HCT116 (cell line): ENCODE results near the gene CMIP. TPM values are rescaled to one million over a fixed set of nuclear protein-coding genes. Genes with fewer than 3 reads are reported as not detected.

Experiments used
- ATAC-seq: fragments of 200-7000 bp; cut with Tn5 transposase; 2 replicates; pipeline ENCODE4 v1.9.1; 2020; ENCODE audit warnings: mild to moderate bottlenecking, moderate library complexity
- BruUV-seq: library from RNA; stranded (reverse); fragments of 400-500 nt; replicated peaks from 2 replicates; lab custom pipeline; 2021; lab: Mats Ljungman, UMichigan
- CTCF ChIA-PET: fragments of 300-600 bp; sonication (Branson Sonifier 250); formaldehyde crosslinking; loops from one replicate; lab custom pipeline; 2021; ENCODE audit warnings: antibody characterized with exemption; lab: Charles Lee
- POLR2A ChIA-PET: fragments of 300-600, 350-600 bp; sonication (Branson Sonifier 250); formaldehyde crosslinking; loops from one replicate; lab custom pipeline; 2021; ENCODE audit warnings: antibody characterized with exemption; lab: Charles Lee
- RAD21 ChIA-PET, 2 experiments: fragments of 300-600 bp; sonication (Branson Sonifier 250); formaldehyde crosslinking; loops; one replicate each; lab custom pipeline; 2023; ENCODE audit warnings: low total read pairs in 2 of 2; ENCODE audit not compliant: uncharacterized antibody in 2 of 2, unreplicated experiment in 2 of 2, low non-redundant PET in 1 of 2; lab: Charles Lee
- DNase-seq: peaks from one replicate; pipeline ENCODE4 v3.0.0-alpha.2; 2010; ENCODE audit warnings: low read depth, low spot score
- H2AFZ ChIP-seq: fragments of 200-600 bp; shearing (Covaris generic), sonication (generic); 2 replicates; pipeline ENCODE4 v1.6.1; 2017; ENCODE audit warnings: low read depth, mixed run types, mixed read lengths, antibody characterized with exemption, low read length; ENCODE audit not compliant: poor library complexity, severe bottlenecking
- H3K27ac ChIP-seq: 2 replicates; pipeline ENCODE4 v1.5.1; 2012; ENCODE audit warnings: low read depth, low read length
- H3K27me3 ChIP-seq: fragments of 200-600 bp; sonication (generic); 2 replicates; pipeline ENCODE4 v1.6.1; 2016; ENCODE audit warnings: mixed run types, low read length, mixed read lengths; ENCODE audit not compliant: insufficient read depth
- H3K36me3 ChIP-seq, 2 experiments: fragments of 200-500 bp in 1 of 2; fragments of 200-600 bp in 1 of 2; sonication (Bioruptor generic) in 1 of 2; sonication (generic) in 1 of 2; 2 replicates each; pipeline versions ENCODE4 v1.5.1 to v1.6.1; 2014 to 2016; ENCODE audit warnings: low read length in 2 of 2, inconsistent platforms in 1 of 2, mixed read lengths in 1 of 2, mixed run types in 1 of 2; ENCODE audit not compliant: insufficient read depth in 2 of 2, control insufficient read depth in 1 of 2
- H3K4me1 ChIP-seq, 2 experiments: fragments of 200-600 bp in 1 of 2; sonication (generic) in 1 of 2; 2 replicates each; pipeline versions ENCODE4 v1.5.1 to v1.6.1; 2012 to 2017; ENCODE audit warnings: low read length in 2 of 2, inconsistent platforms in 1 of 2, mild to moderate bottlenecking in 1 of 2, mixed read lengths in 1 of 2, mixed run types in 1 of 2, moderate library complexity in 1 of 2; ENCODE audit not compliant: insufficient read depth in 2 of 2, control insufficient read depth in 1 of 2
- H3K4me2 ChIP-seq: fragments of 200-600 bp; sonication (generic); 2 replicates; pipeline ENCODE4 v1.6.1; 2017; ENCODE audit warnings: mixed run types, low read length, mixed read lengths
- H3K4me3 ChIP-seq, 2 experiments: fragments of 200-600 bp in 1 of 2; sonication (generic) in 1 of 2; replicated peaks in 1 of 2; 2 replicates each; pipeline ENCODE4 v1.5.1; 2011 to 2016; ENCODE audit warnings: low read length in 2 of 2, control low read depth in 1 of 2, low read depth in 1 of 2, mild to moderate bottlenecking in 1 of 2, mixed read lengths in 1 of 2, mixed run types in 1 of 2
- H3K79me2 ChIP-seq: fragments of 200-600 bp; sonication (generic); 2 replicates; pipeline ENCODE4 v1.6.1; 2017; ENCODE audit warnings: mild to moderate bottlenecking, mixed run types, low read length, moderate library complexity, mixed read lengths; ENCODE audit not compliant: insufficient read depth
- H3K9ac ChIP-seq: fragments of 200-600 bp; sonication (generic); 2 replicates; pipeline ENCODE4 v1.6.1; 2016; ENCODE audit warnings: low read length, mixed read lengths
- H3K9me2 ChIP-seq: fragments of 200-600 bp; sonication (generic), shearing (Covaris generic); 2 replicates; pipeline ENCODE4 v1.6.1; 2017; ENCODE audit warnings: mixed run types, mild to moderate bottlenecking, moderate library complexity; ENCODE audit not compliant: insufficient read depth
- H3K9me3 ChIP-seq, 2 experiments: fragments of 200-500 bp in 1 of 2; fragments of 200-600 bp in 1 of 2; sonication (Bioruptor generic) in 1 of 2; sonication (generic) in 1 of 2; 2 replicates each; pipeline ENCODE4 v1.6.1; 2014 to 2017; ENCODE audit warnings: low read length in 2 of 2, mixed read lengths in 2 of 2, inconsistent platforms in 1 of 2, low read depth in 1 of 2, mild to moderate bottlenecking in 1 of 2, mixed run types in 1 of 2, moderate library complexity in 1 of 2; ENCODE audit not compliant: control insufficient read depth in 1 of 2, insufficient read depth in 1 of 2
- H4K20me1 ChIP-seq: fragments of 200-600 bp; sonication (generic), shearing (Covaris generic); 2 replicates; pipeline ENCODE4 v1.6.1; 2017; ENCODE audit warnings: mixed run types, mild to moderate bottlenecking, moderate library complexity; ENCODE audit not compliant: insufficient read depth
- ATF3 ChIP-seq: IDR thresholded peaks from 2 replicates; pipeline ENCODE4 v1.6.1; 2012
- CTCF ChIP-seq, 3 experiments: fragments of 200-600 bp in 1 of 3; sonication (generic) in 1 of 3; IDR thresholded peaks in 2 of 3; conservative IDR thresholded peaks in 1 of 3; 2 replicates each; pipeline ENCODE4 v1.5.1; 2012 to 2017; ENCODE audit warnings: low read depth in 2 of 3, low read length in 2 of 3, antibody characterized with exemption in 1 of 3, borderline replicate concordance in 1 of 3, control low read depth in 1 of 3, mild to moderate bottlenecking in 1 of 3, mixed read lengths in 1 of 3, mixed run types in 1 of 3, moderate library complexity in 1 of 3; ENCODE audit not compliant: insufficient read depth in 1 of 3
- ELF1 ChIP-seq: IDR thresholded peaks from 2 replicates; pipeline ENCODE4 v1.6.1; 2012; ENCODE audit warnings: low read depth, borderline replicate concordance
- EZH2 ChIP-seq: fragments of 200-600 bp; sonication (generic); IDR thresholded peaks from 2 replicates; pipeline ENCODE4 v1.6.1; 2017; ENCODE audit warnings: antibody characterized with exemption, mixed run types
- JUND ChIP-seq: IDR thresholded peaks from 2 replicates; pipeline ENCODE4 v1.6.1; 2012
- MAX ChIP-seq: IDR thresholded peaks from 2 replicates; pipeline ENCODE4 v1.6.1; 2012
- POLR2A ChIP-seq: IDR thresholded peaks from 2 replicates; pipeline ENCODE4 v1.7.0; 2011; ENCODE audit warnings: borderline replicate concordance; ENCODE audit not compliant: insufficient read depth, insufficient read length; ENCODE audit errors: extremely low read depth
- POLR2AphosphoS5 ChIP-seq: IDR thresholded peaks from 2 replicates; pipeline ENCODE4 v1.6.1; 2011; ENCODE audit warnings: mild to moderate bottlenecking, low read depth, low read length, moderate library complexity
- RAD21 ChIP-seq: IDR thresholded peaks from 2 replicates; pipeline ENCODE4 v1.6.1; 2012; ENCODE audit warnings: low read depth, mild to moderate bottlenecking
- SP1 ChIP-seq: IDR thresholded peaks from 2 replicates; pipeline ENCODE4 v1.6.1; 2012; ENCODE audit warnings: low read depth
- SRF ChIP-seq: IDR thresholded peaks from 2 replicates; pipeline ENCODE4 v1.6.1; 2012; ENCODE audit warnings: low read depth
- TCF7L2 ChIP-seq: IDR thresholded peaks from 2 replicates; pipeline ENCODE4 v1.7.0; 2011; ENCODE audit warnings: borderline replicate concordance, inconsistent platforms; ENCODE audit not compliant: insufficient read depth, insufficient read length; ENCODE audit errors: extremely low read depth
- ZBTB33 ChIP-seq: IDR thresholded peaks from 2 replicates; pipeline ENCODE4 v1.6.1; 2011; ENCODE audit warnings: mild to moderate bottlenecking, low read length, moderate library complexity; ENCODE audit not compliant: insufficient replicate concordance; ENCODE audit errors: extremely low read depth
- ZNF274 ChIP-seq: fragments of 200-500 bp; sonication (Bioruptor generic); IDR thresholded peaks from 2 replicates; pipeline ENCODE4 v1.6.1; 2014; ENCODE audit warnings: mild to moderate bottlenecking, low read depth, low read length, inconsistent platforms
- intact Hi-C: fragments of 100-400 bp; cut with micrococcal nuclease; formaldehyde crosslinking; loops from 2 replicates; pipeline ENCODE4 v1.10.0; 2022
- total RNA-seq: library from RNA; stranded (reverse); gene quantifications from one replicate; pipeline ENCODE4 v1.2.1, GENCODE V29; 2021; ENCODE audit not compliant: unreplicated experiment

Gene CMIP
- total RNA-seq, 1 experiment from 2014 or later, result 64.6 TPM

- no peak overlapping the region for H3K4me2 ChIP-seq
- TF ChIP-seq MAX (no peak), CTCF (IDR thresholded peaks at IDR 0.05 in 2 of 3, conservative IDR thresholded peaks at IDR 0.05 in 1 of 3; ENCODE audit: borderline replicate concordance in 1 of 3, insufficient read depth in 1 of 3, low read depth in 2 of 3, low read length in 2 of 3) (no peak), RAD21 (no peak), ZNF274 (no peak), POLR2A (no peak), SP1 (no peak), SRF (no peak), ATF3 (no peak), ZBTB33 (no peak), POLR2AphosphoS5 (no peak), JUND (no peak), TCF7L2 (no peak), ELF1 (no peak), EZH2 (no peak)
- H3K4me1 ChIP-seq, result no peaks in the 10 kb centered on the region
- RAD21 ChIA-PET, result no interaction called here
- H3K27me3 ChIP-seq, result no peaks in the 10 kb centered on the region
- no TSS peak for BruUV-seq
- no peaks in the 10 kb centered on the region for H3K9me3 ChIP-seq
- DNase-seq, result no peak
- H3K9me2 ChIP-seq, result no peaks in the 10 kb centered on the region
- intact Hi-C loops, result no loop called here
- H3K36me3 ChIP-seq, result peaks cover 0 to 25% of the 10 kb centered on the region in 2 experiments; a peak in 1 of 4 replicates
- no peak overlapping the region for H3K9ac ChIP-seq
- peaks cover 100% of the 10 kb centered on the region for H3K79me2 ChIP-seq
- POLR2A ChIA-PET, result no interaction called here
- H3K27ac ChIP-seq, result no peak overlapping the region
- H4K20me1 ChIP-seq, result peaks cover 16% of the 10 kb centered on the region; the same call in 1 of the 2 replicates
- H3K4me3 ChIP-seq, result no peak overlapping the region
- no peak overlapping the region for H2AFZ ChIP-seq
- CTCF ChIA-PET, result no interaction called here
- ATAC-seq, result no peak
Measured at GRCh38 chr16:81463296-81463890, 18.8 kb downstream of the CMIP start.
